Activated CD4-positive, alpha-beta memory T cell treated with anti-CD3 and anti-CD28 coated beads, Interleukin-2, amount 10 ng/mL, durations not matched to agents 7 days and 5 days (primary cell): ENCODE results near the gene ERBB4. TPM values are rescaled to one million over a fixed set of nuclear protein-coding genes. Genes with fewer than 3 reads are reported as not detected.

Experiments
- CTCF ChIA-PET: fragments of 350-600 bp; sonication (Branson Sonifier 250); formaldehyde crosslinking; loops from one replicate; lab custom pipeline; 2021; ENCODE audit warnings: antibody characterized with exemption, inconsistent platforms; lab: Charles Lee
- POLR2A ChIA-PET: fragments of 350-600 bp; sonication (Branson Sonifier 250); formaldehyde crosslinking; loops from one replicate; lab custom pipeline; 2021; ENCODE audit warnings: antibody characterized with exemption; lab: Charles Lee
- DNase-seq: peaks from one replicate; pipeline ENCODE4 v3.0.0-alpha.2; 2020
- H3K27ac Mint-ChIP-seq: one replicate; pipeline ENCODE4 v1.8.0; 2021; ENCODE audit warnings: mild to moderate bottlenecking, mixed read lengths
- H3K27me3 Mint-ChIP-seq: one replicate; pipeline ENCODE4 v1.8.0; 2021; ENCODE audit warnings: mixed read lengths
- H3K36me3 Mint-ChIP-seq: one replicate; pipeline ENCODE4 v1.8.0; 2021; ENCODE audit warnings: low read depth, mixed read lengths
- H3K4me1 Mint-ChIP-seq: one replicate; pipeline ENCODE4 v1.8.0; 2021; ENCODE audit warnings: mixed read lengths
- H3K4me3 Mint-ChIP-seq: one replicate; pipeline ENCODE4 v1.8.0; 2021; ENCODE audit warnings: mild to moderate bottlenecking, mixed read lengths
- H3K9me3 Mint-ChIP-seq: one replicate; pipeline ENCODE4 v1.8.0; 2021; ENCODE audit warnings: mixed read lengths
- total RNA-seq, 2 experiments: library from RNA; stranded (reverse); gene quantifications; one replicate each; pipeline ENCODE4 v1.2.3, GENCODE V29; 2021

ERBB4 gene
- total RNA-seq, 2 experiments from 2014 or later, result not detected

DNA sequence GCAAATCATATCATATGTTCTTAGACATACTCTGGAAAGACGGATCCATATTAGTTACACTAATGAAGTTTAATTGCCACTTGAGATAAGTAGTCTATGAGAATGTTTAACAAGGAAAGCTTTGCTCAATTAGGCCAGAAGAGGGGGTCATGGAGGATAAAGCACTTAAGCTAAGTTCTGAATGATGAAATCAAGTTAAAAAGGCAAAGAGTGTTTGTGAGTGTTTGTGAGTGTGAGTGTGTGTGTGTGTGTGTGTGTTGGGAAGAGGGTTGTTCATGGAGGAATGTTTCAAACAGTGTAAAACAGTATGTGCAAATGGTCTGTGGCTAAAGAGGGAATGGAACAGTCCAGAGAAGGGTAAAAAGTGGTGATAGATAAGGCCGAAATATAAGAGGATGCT is 360.9 kb downstream of the ERBB4 start:
- no peak for DNase-seq
- Mint-ChIP-seq H3K9me3 (no peaks in the 10 kb centered on the region), H3K4me1 (no peaks in the 10 kb centered on the region), H3K4me3 (no peak overlapping the region), H3K36me3 (no peaks in the 10 kb centered on the region), H3K27ac (no peak overlapping the region), H3K27me3 (no peaks in the 10 kb centered on the region)
- POLR2A ChIA-PET, result no interaction called here
- CTCF ChIA-PET, result no interaction called here

DNA sequence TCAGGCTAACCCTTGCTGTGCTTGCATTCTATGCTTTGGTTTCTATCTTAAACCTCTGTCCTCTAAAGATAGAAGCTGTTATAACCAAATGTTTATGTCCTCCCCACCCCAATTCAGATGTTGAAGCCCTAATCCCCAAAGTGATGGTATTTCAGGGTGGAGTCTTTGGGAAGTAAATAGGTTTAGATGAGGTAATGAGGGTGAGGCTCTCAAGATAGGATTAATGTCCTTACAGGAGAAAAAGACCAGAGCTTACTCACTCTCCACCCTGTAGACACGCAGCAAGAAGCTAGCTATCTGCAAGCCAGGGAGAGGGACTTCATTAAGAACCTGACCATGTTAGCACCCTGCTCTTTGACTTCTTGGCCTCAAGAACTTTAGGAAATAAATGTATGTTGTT is 362.5 kb downstream of the ERBB4 start:
- Mint-ChIP-seq H3K4me3 (no peak overlapping the region), H3K9me3 (peaks cover 4% of the 10 kb centered on the region), H3K36me3 (no peaks in the 10 kb centered on the region), H3K27ac (no peak overlapping the region), H3K4me1 (no peaks in the 10 kb centered on the region), H3K27me3 (no peaks in the 10 kb centered on the region)
- DNase-seq, result no peak
- ChIA-PET CTCF (no interaction called here), POLR2A (no interaction called here)

- no peak overlapping the region for H3K27ac Mint-ChIP-seq
- DNase-seq, result no peak
- no peaks in the 10 kb centered on the region for H3K36me3 Mint-ChIP-seq
- H3K4me1 Mint-ChIP-seq, result no peaks in the 10 kb centered on the region
- ChIA-PET CTCF (no interaction called here), POLR2A (no interaction called here)
- no peaks in the 10 kb centered on the region for H3K27me3 Mint-ChIP-seq
- no peak overlapping the region for H3K4me3 Mint-ChIP-seq
- peaks cover 6% of the 10 kb centered on the region for H3K9me3 Mint-ChIP-seq
These were observed 364.7 kb downstream of the ERBB4 start for GRCh38 chr2:212173756-212174510.

DNA sequence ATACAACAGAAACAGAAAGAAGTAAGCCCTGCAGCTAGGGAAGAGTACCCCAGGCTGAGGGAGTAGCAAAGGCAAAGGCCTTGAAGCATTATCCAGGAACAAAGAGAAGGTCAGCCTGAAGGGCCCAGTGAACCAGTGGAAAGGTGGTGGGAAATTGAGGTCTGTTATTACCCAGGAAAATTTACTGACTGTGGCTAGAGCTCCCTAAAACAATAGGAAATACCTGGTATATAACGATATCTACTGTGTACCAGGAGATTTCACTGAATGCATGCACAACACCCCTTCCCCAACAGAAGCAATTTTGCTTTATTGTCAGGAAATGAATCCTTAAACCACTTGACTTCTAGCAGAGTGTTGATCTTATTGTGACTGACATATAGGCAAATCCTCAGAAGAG is 365.3 kb downstream of the ERBB4 start:
- H3K4me3 Mint-ChIP-seq, result no peak overlapping the region
- no peaks in the 10 kb centered on the region for H3K36me3 Mint-ChIP-seq
- peaks cover 6% of the 10 kb centered on the region for H3K9me3 Mint-ChIP-seq
- no peak for DNase-seq
- POLR2A ChIA-PET, result no interaction called here
- no peaks in the 10 kb centered on the region for H3K27me3 Mint-ChIP-seq
- no peaks in the 10 kb centered on the region for H3K4me1 Mint-ChIP-seq
- H3K27ac Mint-ChIP-seq, result no peak overlapping the region
- CTCF ChIA-PET, result no interaction called here

- H3K27ac Mint-ChIP-seq, result no peak overlapping the region
- ChIA-PET POLR2A (no interaction called here), CTCF (no interaction called here)
- H3K4me1 Mint-ChIP-seq, result no peaks in the 10 kb centered on the region
- H3K36me3 Mint-ChIP-seq, result no peaks in the 10 kb centered on the region
- H3K4me3 Mint-ChIP-seq, result no peak overlapping the region
- H3K9me3 Mint-ChIP-seq, result peaks cover 8% of the 10 kb centered on the region
- no peak for DNase-seq
- H3K27me3 Mint-ChIP-seq, result no peaks in the 10 kb centered on the region
These were observed 368.2 kb downstream of the ERBB4 start for GRCh38 chr2:212170382-212170781.

DNA sequence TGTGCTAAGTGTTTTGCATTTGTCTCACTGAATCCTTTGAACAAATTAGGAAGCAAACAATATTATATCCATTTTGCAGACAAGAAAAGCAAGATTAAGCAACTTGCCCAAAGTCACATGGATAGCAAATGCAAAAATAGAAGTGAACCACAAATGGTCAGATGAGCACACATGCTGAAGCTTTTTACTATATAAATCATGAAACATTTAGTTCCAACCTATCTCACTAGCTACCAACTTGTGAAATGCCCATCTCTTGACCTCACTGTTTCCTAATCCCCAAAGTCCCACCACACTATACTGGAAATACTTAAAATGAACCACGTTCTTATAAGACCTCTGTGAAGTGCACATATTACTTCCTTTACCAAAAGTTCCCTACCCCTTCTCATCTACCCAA is 380.5 kb downstream of the ERBB4 start:
- H3K4me3 Mint-ChIP-seq, result no peak overlapping the region
- no peak overlapping the region for H3K27ac Mint-ChIP-seq
- no peaks in the 10 kb centered on the region for H3K9me3 Mint-ChIP-seq
- no peaks in the 10 kb centered on the region for H3K27me3 Mint-ChIP-seq
- no peaks in the 10 kb centered on the region for H3K4me1 Mint-ChIP-seq
- no peaks in the 10 kb centered on the region for H3K36me3 Mint-ChIP-seq
- POLR2A ChIA-PET, result no interaction called here
- DNase-seq, result no peak
- CTCF ChIA-PET, result no interaction called here

GRCh38 chr2:212157012-212157411 is 381.6 kb downstream of the ERBB4 start:
- no peaks in the 10 kb centered on the region for H3K27me3 Mint-ChIP-seq
- H3K4me3 Mint-ChIP-seq, result no peak overlapping the region
- H3K27ac Mint-ChIP-seq, result no peak overlapping the region
- H3K9me3 Mint-ChIP-seq, result no peaks in the 10 kb centered on the region
- ChIA-PET CTCF (no interaction called here), POLR2A (no interaction called here)
- no peaks in the 10 kb centered on the region for H3K4me1 Mint-ChIP-seq
- no peak for DNase-seq
- H3K36me3 Mint-ChIP-seq, result no peaks in the 10 kb centered on the region

DNA sequence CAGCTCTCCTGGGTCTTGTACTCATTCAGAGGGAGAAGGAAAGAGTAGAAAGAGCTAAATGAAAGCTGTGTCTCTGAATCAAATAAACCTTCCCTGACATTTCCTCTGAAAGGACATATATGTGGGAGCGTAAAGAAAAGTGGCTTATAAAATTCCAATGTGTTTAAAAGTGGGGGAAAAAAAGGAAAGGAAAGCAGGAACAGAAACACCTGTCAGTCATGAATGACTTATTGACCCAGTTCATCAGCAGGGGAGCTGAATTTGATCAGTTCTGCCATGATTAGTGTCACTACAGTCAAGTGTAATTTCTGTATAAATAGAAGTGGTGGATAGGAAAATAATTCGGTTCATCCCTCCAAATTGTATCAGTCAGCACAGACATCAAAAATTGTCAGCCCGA is 382.5 kb downstream of the ERBB4 start:
- Mint-ChIP-seq H3K27me3 (no peaks in the 10 kb centered on the region), H3K9me3 (no peaks in the 10 kb centered on the region), H3K36me3 (no peaks in the 10 kb centered on the region), H3K4me1 (no peaks in the 10 kb centered on the region), H3K4me3 (no peak overlapping the region), H3K27ac (no peak overlapping the region)
- ChIA-PET CTCF (no interaction called here), POLR2A (no interaction called here)
- DNase-seq, result no peak

- H3K4me1 Mint-ChIP-seq, result no peaks in the 10 kb centered on the region
- no peaks in the 10 kb centered on the region for H3K27me3 Mint-ChIP-seq
- POLR2A ChIA-PET, result no interaction called here
These were observed 384.1 kb downstream of the ERBB4 start for GRCh38 chr2:212154477-212154878.

DNA sequence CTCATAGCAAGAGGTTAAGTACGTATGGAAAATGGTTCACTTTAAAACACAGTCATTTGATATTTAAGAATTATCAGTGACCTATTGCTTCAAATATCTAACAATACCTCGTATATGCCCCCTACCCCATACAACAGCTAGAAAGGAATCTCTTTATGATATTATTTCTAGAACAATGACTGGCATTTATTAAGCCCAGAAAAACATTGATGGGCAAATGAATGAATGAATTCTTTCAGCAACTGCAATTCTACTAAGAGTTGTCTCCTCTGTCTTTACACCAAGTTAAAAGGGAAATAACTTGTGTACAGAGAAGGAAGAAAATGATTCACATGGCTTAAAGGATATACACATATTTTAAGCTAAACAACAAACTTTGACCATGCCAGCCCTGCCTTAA is 384.7 kb downstream of the ERBB4 start:
- H3K27me3 Mint-ChIP-seq, result no peaks in the 10 kb centered on the region
- no peak overlapping the region for H3K4me3 Mint-ChIP-seq
- no peak overlapping the region for H3K27ac Mint-ChIP-seq
- POLR2A ChIA-PET, result no interaction called here
- H3K9me3 Mint-ChIP-seq, result peaks cover 2% of the 10 kb centered on the region
- no peaks in the 10 kb centered on the region for H3K36me3 Mint-ChIP-seq
- CTCF ChIA-PET, result no interaction called here
- H3K4me1 Mint-ChIP-seq, result no peaks in the 10 kb centered on the region
- no peak for DNase-seq

More at GRCh38 chr2:212154477-212154878, 384.1 kb downstream of the ERBB4 start:
- H3K27ac Mint-ChIP-seq, result no peak overlapping the region
- DNase-seq, result no peak
- no peaks in the 10 kb centered on the region for H3K36me3 Mint-ChIP-seq
- H3K9me3 Mint-ChIP-seq, result peaks cover 2% of the 10 kb centered on the region
- H3K4me3 Mint-ChIP-seq, result no peak overlapping the region
- CTCF ChIA-PET, result no interaction called here

DNA sequence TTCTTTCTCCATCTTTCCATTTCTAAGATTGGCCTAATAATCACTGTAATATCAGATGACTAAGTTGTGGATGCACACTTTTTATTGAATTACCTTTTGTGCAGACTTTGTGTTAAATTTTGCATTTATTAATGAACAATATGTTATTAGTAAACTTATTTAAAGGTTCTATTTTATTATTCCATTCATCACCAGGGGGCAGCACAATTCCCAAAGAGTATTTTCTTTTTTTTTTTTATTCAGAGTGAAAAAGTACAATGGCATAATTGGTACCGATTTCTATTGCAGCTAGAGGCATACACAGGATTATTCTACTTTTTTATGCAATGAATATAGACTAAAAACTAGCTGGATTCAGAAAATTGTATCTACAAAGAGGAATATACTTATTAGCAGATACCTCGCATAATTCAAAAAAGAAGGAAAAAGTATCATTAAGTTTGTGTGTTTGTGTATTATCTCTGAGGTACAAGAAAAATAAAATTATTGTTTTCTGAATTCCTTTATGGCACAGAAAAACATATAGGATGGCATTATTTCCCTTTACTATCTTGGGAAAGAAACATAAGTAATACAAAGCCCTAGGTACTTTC is 390.6 kb downstream of the ERBB4 start:
- CTCF ChIA-PET, result no interaction called here
- no peak for DNase-seq
- Mint-ChIP-seq H3K4me1 (no peaks in the 10 kb centered on the region), H3K27me3 (no peaks in the 10 kb centered on the region), H3K27ac (no peak overlapping the region), H3K9me3 (peaks cover 2% of the 10 kb centered on the region), H3K4me3 (no peak overlapping the region), H3K36me3 (no peaks in the 10 kb centered on the region)
- POLR2A ChIA-PET, result no interaction called here

GRCh38 chr2:212146416-212146815 is 392.2 kb downstream of the ERBB4 start:
- no peaks in the 10 kb centered on the region for H3K36me3 Mint-ChIP-seq
- H3K4me3 Mint-ChIP-seq, result no peak overlapping the region
- no peak for DNase-seq
- no peak overlapping the region for H3K27ac Mint-ChIP-seq
- ChIA-PET POLR2A (no interaction called here), CTCF (no interaction called here)
- H3K4me1 Mint-ChIP-seq, result no peaks in the 10 kb centered on the region
- no peaks in the 10 kb centered on the region for H3K27me3 Mint-ChIP-seq
- peaks cover 2% of the 10 kb centered on the region for H3K9me3 Mint-ChIP-seq

DNA sequence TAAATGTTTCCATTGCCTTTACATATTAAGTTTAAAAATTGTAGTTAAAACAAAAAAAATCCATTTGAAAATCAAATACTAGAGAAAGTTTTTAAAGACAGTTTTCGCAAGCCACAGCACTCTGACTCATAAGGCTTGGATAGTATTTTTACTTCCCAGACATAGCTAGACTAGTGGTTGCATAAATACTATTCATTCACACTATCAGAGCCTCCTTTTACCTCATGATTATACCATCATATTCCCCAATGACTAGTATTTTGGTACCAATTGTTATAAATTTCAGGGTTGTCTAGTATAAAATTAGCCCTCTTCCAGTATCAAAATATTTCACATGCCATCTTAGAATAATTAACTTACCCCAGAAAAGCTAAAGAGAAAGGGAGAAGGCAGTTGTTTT is 393.5 kb downstream of the ERBB4 start:
- H3K4me1 Mint-ChIP-seq, result no peaks in the 10 kb centered on the region
- no peaks in the 10 kb centered on the region for H3K36me3 Mint-ChIP-seq
- H3K4me3 Mint-ChIP-seq, result no peak overlapping the region
- no peaks in the 10 kb centered on the region for H3K27me3 Mint-ChIP-seq
- DNase-seq, result no peak
- POLR2A ChIA-PET, result no interaction called here
- CTCF ChIA-PET, result no interaction called here
- no peak overlapping the region for H3K27ac Mint-ChIP-seq
- H3K9me3 Mint-ChIP-seq, result peaks cover 2% of the 10 kb centered on the region

GRCh38 chr2:212142631-212143030 is 396.0 kb downstream of the ERBB4 start:
- Mint-ChIP-seq H3K36me3 (no peaks in the 10 kb centered on the region), H3K27ac (no peak overlapping the region), H3K9me3 (no peaks in the 10 kb centered on the region), H3K4me3 (no peak overlapping the region), H3K27me3 (no peaks in the 10 kb centered on the region), H3K4me1 (no peaks in the 10 kb centered on the region)
- DNase-seq, result no peak
- ChIA-PET CTCF (no interaction called here), POLR2A (no interaction called here)
